Epithelial cell of esophagus (primary cell): ENCODE results near the gene C1orf198.
A peak's percentile ranks its signal among the peaks of the same experiment; 100 is the strongest.

Experiments
- DNase-seq: peaks from one replicate; pipeline ENCODE4 v3.0.0; 2010; ENCODE audit warnings: low read depth
- H3K4me3 ChIP-seq: 2 replicates; pipeline ENCODE4 v1.5.1; 2011; ENCODE audit warnings: mild to moderate bottlenecking, low read length, control low read depth
- CTCF ChIP-seq: IDR thresholded peaks from 2 replicates; pipeline ENCODE4 v1.5.1; 2011; ENCODE audit warnings: low read depth, mild to moderate bottlenecking, low read length, control low read depth, inconsistent platforms; ENCODE audit not compliant: insufficient read depth; ENCODE audit errors: missing control alignments

The C1orf198 gene

GRCh38 chr1:230827801-230828200 lies 40.5 kb downstream of the C1orf198 start:
- H3K4me3 ChIP-seq = no peak overlapping the region
- TF ChIP-seq CTCF = no peak
- no peak for DNase-seq

DNA sequence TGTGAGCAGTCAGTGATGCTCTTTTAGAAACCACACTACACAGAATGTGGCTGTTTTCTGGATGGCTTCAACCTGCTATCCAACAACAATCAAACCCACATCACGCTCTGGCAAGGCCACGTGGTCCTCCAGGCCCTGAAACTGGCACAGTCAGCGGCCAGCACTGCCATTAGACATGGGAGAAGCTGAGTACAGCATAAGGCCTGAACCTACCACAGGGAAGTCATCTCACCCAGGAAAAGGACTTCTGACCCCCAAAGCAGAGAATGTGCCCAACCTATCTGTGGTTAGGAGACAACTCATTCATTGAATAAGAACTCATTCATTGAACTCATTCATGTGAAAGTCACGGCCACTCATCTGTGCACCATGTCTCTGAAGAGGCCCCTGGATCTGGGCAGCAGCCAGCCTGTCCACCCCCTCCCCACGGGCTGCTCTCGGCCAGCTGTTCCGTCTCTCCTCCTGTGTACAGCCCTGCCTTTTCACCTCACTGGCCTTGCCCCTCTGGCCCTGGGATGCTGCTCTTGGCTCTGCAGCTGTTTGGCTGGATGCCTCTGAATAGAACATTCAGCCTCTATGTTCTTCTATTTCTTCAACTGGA lies 41.1 kb downstream of the C1orf198 start:
- TF ChIP-seq CTCF = no peak
- DNase-seq = no peak
- H3K4me3 ChIP-seq = no peak overlapping the region

GRCh38 chr1:230826166-230826875 lies 42.0 kb downstream of the C1orf198 start:
- TF ChIP-seq CTCF = no peak
- no peak for DNase-seq
- H3K4me3 ChIP-seq = no peak overlapping the region

GRCh38 chr1:230825761-230826160 lies 42.6 kb downstream of the C1orf198 start:
- no peak for TF ChIP-seq CTCF
- H3K4me3 ChIP-seq = no peak overlapping the region
- no peak for DNase-seq

GRCh38 chr1:230824919-230825721 lies 43.2 kb downstream of the C1orf198 start:
- TF ChIP-seq CTCF = no peak
- peak; percentile 80 for DNase-seq
- H3K4me3 ChIP-seq = no peak overlapping the region

DNA sequence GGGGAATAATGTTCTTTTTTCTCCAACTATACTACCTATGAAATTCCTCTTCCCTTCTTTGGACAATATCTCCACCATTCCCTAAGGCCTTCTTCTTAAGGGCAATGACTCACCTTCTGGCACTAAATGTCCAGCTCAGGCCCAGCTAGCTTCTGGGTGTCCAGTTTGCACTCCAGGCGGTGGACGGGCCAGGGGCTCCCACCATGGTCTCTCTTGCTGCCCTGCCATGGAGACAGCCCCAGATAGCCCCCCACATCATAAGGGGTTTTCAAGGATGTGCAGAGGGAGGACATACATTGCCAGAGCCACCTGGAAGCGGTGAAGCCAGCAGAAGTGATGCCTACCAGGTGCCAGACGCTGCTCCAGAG lies 43.8 kb downstream of the C1orf198 start:
- no peak for DNase-seq
- H3K4me3 ChIP-seq = no peak overlapping the region
- no peak for TF ChIP-seq CTCF
